Ovary (tissue), 9 donors: ENCODE measurements around the gene LMBR1. TPM values are rescaled to one million over a fixed set of nuclear protein-coding genes. Genes with fewer than 3 reads are reported as not detected.
"Not testable (repeated sequence)": the region's sequence is repeated elsewhere in the genome, so short reads cannot be mapped to it uniquely, and the experiment has no call there.

Experiments used
- DNase-seq, 5 donors: peaks; one replicate each; pipeline ENCODE4 v3.0.0-alpha.2; 2019 to 2020
- H3K27ac ChIP-seq, 2 donors: fragments of 200-600 bp; one replicate each; pipeline versions ENCODE4 v1.5.1 to v1.8.0; 2019 to 2022
- H3K27me3 ChIP-seq: fragments of 200-600 bp; one replicate; pipeline ENCODE4 v1.8.0; 2022
- H3K36me3 ChIP-seq: fragments of 200-600 bp; sonication (generic); one replicate; pipeline ENCODE4 v1.5.1; 2019
- H3K4me1 ChIP-seq: one replicate; pipeline ENCODE4 v1.8.1; 2013; ENCODE audit warnings: mild to moderate bottlenecking, moderate library complexity; ENCODE audit not compliant: insufficient read depth
- H3K4me3 ChIP-seq: fragments of 200-600 bp; sonication (generic); one replicate; pipeline ENCODE4 v1.5.1; 2017
- H3K9me3 ChIP-seq, 2 donors: fragments of 200-600 bp in 1 of 2; sonication (generic) in 1 of 2; one replicate each; pipeline versions ENCODE4 v1.5.1 to v1.8.1; 2013 to 2019; ENCODE audit warnings: mild to moderate bottlenecking in 1 of 2, moderate library complexity in 1 of 2
- EP300 ChIP-seq: sonication (generic); formaldehyde crosslinking; IDR thresholded peaks from one replicate; pipeline ENCODE4 v1.6.1; 2017; ENCODE audit warnings: antibody characterized with exemption
- POLR2A ChIP-seq: fragments of 450-650 bp; IDR thresholded peaks from one replicate; pipeline ENCODE4 v1.6.1; 2017; ENCODE audit warnings: antibody characterized with exemption, mild to moderate bottlenecking, moderate library complexity
- WGBS, 3 donors: extraction: QIAGEN DNeasy Blood & Tissue Kit in 1 of 3; methylation state at CpG; one replicate each; pipeline versions ENCODE4 v1.1.5 to v1.1.7; 2013 to 2017; 5-methylcytosine and 5-hydroxymethylcytosine counted together
- intact Hi-C, 4 donors: fragments of 100-400 bp; cut with DNase I; formaldehyde crosslinking; loops; one replicate each; pipeline versions ENCODE4 v1.11.0 to v1.15.1; 2022 to 2023
- polyA plus RNA-seq, 2 donors: library from polyadenylated mRNA; stranded (reverse); fragments of 200-250 nt in 1 of 2; fragments of 350-450 nt in 1 of 2; fragmentation: Illumina TruSeq in 1 of 2; extraction: RNeasy Lipid Tissue Mini Kit (QIAGEN cat#74804) in 1 of 2; gene quantifications; one replicate each; pipeline ENCODE4 v1.2.3, GENCODE V29; 2013 to 2014
- total RNA-seq, 7 donors: library from RNA; depleted of rRNA in 2 of 7; stranded (reverse); fragments of >200 nt in 2 of 7; fragmentation: NEBNext Ultra II Directional in 3 of 7; extraction: Animal tissue kit (Norgen Biotek cat#: 25700) in 3 of 7; gene quantifications; one replicate each; pipeline versions ENCODE4 v1.1.0 to v1.2.4, GENCODE V29; 2016 to 2023
- TF ChIP-seq, protein P1 (sequence below), 3 donors: fragments of 450-650 bp in 2 of 3; fragments of 200-600 bp in 1 of 3; IDR thresholded peaks; one replicate each; pipeline versions ENCODE4 v1.5.1 to v1.8.0; 2016 to 2022; ENCODE audit warnings: antibody characterized with exemption in 3 of 3, mild to moderate bottlenecking in 1 of 3
- donor health status: DM: no; HTN: no; CAD: no; lungs with moderate emphysema.
- donor health status: DM: no; HTN: no; CAD: no.
- donor health status: Bipolar disorder and iron deficiency.
- donor health status: DM: yes; HTN: yes; CAD: no.
- donor health status: DM: no; HTN: no; CAD: no.
- donor health status: DM: yes; HTN: yes; CAD: no.

LMBR1 gene
- total and polyA plus RNA-seq, 9 donors, result 20.0 to 77.1 (median 54.2) TPM

DNA sequence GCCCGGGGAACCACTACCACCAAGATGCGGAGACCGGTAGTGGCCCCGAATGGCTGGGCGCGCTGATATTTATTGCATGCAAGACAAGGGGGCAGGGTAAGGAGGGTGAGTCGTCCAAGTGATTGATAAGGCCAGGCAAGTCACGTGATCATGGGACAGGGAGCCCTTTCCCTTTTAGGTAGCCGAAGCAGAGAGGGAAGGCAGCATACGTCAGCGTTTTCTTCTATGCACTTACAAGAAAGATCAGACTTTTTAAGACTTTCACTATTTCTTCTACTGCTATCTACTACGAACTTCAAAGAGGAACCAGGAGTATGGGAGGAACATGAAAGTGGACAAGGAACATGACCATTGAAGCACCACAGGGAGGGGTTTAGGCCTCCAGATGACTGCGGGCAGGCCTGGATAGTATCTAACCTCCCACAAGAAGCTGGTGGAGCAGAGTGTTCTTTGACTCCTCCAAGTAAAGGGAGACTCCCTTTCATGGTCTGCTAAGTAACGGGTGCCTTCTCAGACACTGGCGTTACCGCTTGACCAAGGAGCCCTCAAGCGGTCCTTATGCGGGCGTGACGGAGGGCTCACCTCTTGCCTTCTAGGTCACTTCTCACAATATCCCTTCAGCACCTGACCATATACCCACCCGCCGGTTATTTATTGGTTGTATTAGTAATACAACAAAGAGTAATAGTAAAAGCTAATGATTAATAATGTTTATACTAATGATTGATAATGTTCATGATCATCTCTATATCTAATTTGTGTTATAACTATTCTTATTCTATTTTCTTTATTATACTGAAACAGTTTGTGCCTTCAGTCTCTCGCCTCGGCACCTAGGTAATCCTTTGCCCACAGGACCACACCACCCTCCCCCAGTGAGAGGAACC lies 27.7 kb upstream of the LMBR1 start:
- H3K4me3 ChIP-seq, H3K36me3 ChIP-seq, DNase-seq, intact Hi-C loops, H3K27me3 ChIP-seq, H3K9me3 ChIP-seq, H3K27ac ChIP-seq, H3K4me1 ChIP-seq: not testable (repeated sequence)
- WGBS, 3 donors, result 47 to 55% (median 53%) methylated on average over 24 of the region's 24 CpGs

DNA sequence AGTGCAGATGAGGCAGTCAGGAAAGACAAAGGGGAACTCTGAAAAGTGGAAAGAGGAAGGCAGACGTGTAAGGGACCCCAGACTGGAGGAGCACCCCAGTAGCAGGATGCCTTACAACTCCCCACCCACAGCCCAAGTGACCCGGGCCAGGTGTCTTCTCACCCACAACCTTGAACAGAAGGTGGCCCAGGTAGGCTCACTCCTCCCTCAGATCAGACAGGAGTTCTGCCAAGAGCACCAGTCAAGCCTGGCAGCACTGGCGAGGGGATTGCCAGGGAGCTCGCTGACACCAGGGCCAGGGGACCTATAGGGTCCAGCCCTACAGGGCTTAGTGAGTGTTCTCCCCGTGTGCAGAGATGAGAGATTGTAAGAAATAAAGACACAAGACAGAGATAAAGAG lies 27.1 kb upstream of the LMBR1 start:
- no peak for DNase-seq
- TF ChIP-seq, protein P1, sequence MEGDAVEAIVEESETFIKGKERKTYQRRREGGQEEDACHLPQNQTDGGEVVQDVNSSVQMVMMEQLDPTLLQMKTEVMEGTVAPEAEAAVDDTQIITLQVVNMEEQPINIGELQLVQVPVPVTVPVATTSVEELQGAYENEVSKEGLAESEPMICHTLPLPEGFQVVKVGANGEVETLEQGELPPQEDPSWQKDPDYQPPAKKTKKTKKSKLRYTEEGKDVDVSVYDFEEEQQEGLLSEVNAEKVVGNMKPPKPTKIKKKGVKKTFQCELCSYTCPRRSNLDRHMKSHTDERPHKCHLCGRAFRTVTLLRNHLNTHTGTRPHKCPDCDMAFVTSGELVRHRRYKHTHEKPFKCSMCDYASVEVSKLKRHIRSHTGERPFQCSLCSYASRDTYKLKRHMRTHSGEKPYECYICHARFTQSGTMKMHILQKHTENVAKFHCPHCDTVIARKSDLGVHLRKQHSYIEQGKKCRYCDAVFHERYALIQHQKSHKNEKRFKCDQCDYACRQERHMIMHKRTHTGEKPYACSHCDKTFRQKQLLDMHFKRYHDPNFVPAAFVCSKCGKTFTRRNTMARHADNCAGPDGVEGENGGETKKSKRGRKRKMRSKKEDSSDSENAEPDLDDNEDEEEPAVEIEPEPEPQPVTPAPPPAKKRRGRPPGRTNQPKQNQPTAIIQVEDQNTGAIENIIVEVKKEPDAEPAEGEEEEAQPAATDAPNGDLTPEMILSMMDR (IDR thresholded peaks at IDR 0.05), result no peak
- TF ChIP-seq POLR2A (no peak), EP300 (no peak)
- no peaks in the 10 kb centered on the region for H3K27me3 ChIP-seq
- H3K4me3 ChIP-seq, result no peak overlapping the region
- H3K36me3 ChIP-seq, result no peaks in the 10 kb centered on the region
- H3K4me1 ChIP-seq, result no peaks in the 10 kb centered on the region
- WGBS, 3 donors, result 49 to 65% (median 62%) methylated on average over 5 of the region's 5 CpGs
- intact Hi-C loops, result no loop called here
- peaks cover 0 to 2% of the 10 kb centered on the region in 2 donors for H3K9me3 ChIP-seq
- no peak overlapping the region for H3K27ac ChIP-seq

DNA sequence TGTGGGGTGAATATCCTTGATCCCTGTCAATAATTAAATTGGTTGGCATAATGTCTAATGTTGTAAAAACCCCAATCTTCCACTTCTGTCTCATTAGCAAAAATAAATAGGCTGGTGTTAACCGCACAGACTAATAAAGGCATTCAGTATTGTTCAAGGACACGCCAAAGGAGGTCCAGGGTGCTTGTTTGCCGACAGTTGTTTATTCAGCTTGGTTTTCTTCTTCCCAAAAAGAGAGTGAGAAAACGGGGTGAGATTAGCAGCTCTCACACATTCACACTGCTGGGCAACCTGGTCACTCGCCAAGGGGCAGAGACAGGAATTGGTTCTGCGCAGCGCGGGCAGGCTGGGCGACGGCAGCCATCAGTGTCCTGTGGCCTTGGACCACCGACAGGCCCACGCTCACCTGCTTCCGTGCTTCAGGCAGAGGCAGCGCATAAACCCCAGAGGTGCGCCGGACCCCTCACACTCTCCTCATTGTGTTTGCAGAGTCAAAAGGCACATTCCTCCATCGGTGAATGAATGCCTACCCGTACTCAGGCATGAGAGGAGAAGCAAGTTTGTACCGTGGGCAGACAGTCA lies 26.2 kb upstream of the LMBR1 start:
- Histone ChIP-seq H3K4me1 (no peaks in the 10 kb centered on the region), H3K27me3 (no peaks in the 10 kb centered on the region), H3K9me3 (peaks cover 0 to 3% of the 10 kb centered on the region in 2 donors), H3K27ac (no peak overlapping the region), H3K36me3 (no peaks in the 10 kb centered on the region), H3K4me3 (no peak overlapping the region)
- intact Hi-C loops, result no loop called here
- TF ChIP-seq EP300, result no peak
- no peak for TF ChIP-seq POLR2A
- 45 to 66% (median 50%) methylated on average over 19 of the region's 19 CpGs for WGBS, 3 donors
- no peak for DNase-seq

DNA sequence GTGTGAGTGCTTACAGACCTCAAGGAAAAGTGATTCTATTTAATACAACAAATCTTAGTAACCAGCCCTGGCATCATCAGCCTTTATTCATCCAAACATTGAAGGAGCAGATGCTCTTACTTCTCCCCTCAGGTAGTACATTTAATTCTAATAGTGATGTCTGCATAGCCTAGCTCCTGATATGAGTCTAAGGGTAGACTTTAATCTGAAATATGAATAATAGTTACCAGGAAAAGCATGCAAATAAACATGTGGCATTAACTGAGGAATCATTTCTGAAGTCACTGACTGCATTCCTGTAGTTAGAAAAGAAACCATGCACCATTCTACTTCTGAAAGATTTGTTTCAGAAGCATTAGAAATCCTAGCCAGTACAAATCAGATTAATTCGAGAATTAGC lies 25.7 kb upstream of the LMBR1 start:
- no peaks in the 10 kb centered on the region for H3K4me1 ChIP-seq
- no peak overlapping the region for H3K27ac ChIP-seq
- 23 to 41% (median 29%) methylated on average over 1 of the region's 1 CpG for WGBS, 3 donors
- TF ChIP-seq EP300 (no peak), POLR2A (no peak)
- TF ChIP-seq, protein P1 (IDR thresholded peaks at IDR 0.05), result no peak
- no peak for DNase-seq
- H3K36me3 ChIP-seq, result no peaks in the 10 kb centered on the region
- intact Hi-C loops, result no loop called here
- H3K9me3 ChIP-seq, result peaks cover 0 to 3% of the 10 kb centered on the region in 2 donors
- no peak overlapping the region for H3K4me3 ChIP-seq
- no peaks in the 10 kb centered on the region for H3K27me3 ChIP-seq

DNA sequence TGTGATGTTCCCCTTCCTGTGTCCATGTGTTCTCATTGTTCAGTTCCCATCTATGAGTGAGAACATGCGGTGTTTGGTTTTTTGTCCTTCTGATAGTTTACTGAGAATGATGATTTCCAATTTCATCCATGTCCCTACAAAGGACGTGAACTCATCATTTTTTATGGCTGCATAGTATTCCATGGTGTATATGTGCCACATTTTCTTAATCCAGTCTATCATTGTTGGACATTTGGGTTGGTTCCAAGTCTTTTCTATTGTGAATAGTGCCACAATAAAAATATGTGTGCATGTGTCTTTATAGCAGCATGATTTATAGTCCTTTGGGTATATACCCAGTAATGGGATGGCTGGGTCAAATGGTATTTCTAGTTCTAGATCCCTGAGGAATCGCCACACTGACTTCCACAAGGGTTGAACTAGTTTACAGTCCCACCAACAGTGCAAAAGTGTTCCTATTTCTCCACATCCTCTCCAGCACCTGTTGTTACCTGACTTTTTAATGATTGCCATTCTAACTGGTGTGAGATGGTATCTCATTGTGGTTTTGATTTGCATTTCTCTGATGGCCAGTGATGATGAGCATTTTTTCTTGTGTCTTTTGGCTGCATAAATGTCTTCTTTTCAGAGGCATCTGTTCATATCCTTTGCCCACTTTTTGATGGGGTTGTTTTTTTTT lies 16.7 kb upstream of the LMBR1 start:
- H3K9me3 ChIP-seq, DNase-seq, H3K27me3 ChIP-seq, H3K4me1 ChIP-seq, H3K36me3 ChIP-seq, H3K4me3 ChIP-seq, intact Hi-C loops, H3K27ac ChIP-seq: not testable (repeated sequence)
- WGBS, 3 donors, result 70 to 93% (median 82%) methylated on average over 3 of the region's 3 CpGs
